Activated CD8-positive, alpha-beta memory T cell treated with anti-CD3 and anti-CD28 coated beads for 48 hours (primary cell): ENCODE results near the gene S1PR5.
A peak's percentile ranks its signal among the peaks of the same experiment; 100 is the strongest.
"Not testable (repeated sequence)": the region's sequence is repeated elsewhere in the genome, so short reads cannot be mapped to it uniquely, and the experiment has no call there.

Experiments used
- DNase-seq, 3 experiments: peaks; one replicate each; pipeline ENCODE4 v3.0.0-alpha.2; 2020; ENCODE audit warnings: low read depth in 2 of 3, low spot score in 2 of 3

S1PR5 gene

DNA sequence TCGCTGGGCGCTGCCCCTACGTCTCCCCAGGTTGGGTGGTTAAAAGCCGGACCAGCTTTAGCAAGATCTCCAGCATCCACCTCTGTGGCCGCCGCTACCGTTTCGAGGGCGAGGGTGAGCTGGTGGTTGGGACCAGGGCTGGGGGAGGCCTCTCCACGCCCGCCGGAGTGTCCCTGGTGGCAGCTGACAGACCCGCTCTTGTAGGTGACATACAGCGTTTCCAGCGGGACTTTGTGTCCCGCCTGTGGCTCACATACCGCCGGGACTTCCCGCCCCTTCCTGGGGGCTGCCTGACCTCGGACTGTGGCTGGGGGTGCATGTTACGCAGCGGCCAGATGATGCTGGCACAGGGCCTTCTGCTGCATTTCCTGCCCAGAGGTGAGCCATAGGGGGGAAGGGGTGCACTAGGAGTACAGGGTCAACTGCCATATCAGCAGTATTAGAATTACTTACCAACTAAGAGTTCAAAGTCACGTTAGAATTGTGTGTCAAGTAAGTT, 27.6 kb upstream of the S1PR5 start:
- no peak for DNase-seq

DNA sequence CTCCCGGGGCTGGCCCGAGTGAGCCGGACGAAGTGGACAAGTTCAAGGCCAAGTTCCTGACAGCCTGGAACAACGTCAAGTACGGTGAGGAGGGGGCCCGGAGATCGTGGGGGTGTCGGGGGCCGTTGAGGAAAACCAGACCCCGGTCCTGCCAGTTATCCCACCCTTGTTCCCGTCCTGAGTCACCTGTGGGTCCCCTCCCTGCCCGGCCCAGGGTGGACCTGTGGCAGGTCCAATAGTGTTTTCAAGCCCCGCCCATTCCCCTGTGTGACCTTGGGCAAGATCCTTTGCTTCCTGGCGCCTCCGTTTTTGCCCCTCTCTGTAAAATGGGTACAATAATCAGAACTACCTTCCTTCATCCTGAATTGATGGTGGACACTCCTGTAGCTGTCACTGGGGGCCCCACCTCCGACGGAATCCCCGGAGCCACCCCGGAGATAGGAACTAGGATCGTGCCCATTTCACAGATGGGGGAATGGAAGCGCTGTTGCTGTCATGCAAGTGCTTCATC, 27.1 kb upstream of the S1PR5 start:
- DNase-seq, result peak in 1 of 3 experiments; percentile 7

DNA sequence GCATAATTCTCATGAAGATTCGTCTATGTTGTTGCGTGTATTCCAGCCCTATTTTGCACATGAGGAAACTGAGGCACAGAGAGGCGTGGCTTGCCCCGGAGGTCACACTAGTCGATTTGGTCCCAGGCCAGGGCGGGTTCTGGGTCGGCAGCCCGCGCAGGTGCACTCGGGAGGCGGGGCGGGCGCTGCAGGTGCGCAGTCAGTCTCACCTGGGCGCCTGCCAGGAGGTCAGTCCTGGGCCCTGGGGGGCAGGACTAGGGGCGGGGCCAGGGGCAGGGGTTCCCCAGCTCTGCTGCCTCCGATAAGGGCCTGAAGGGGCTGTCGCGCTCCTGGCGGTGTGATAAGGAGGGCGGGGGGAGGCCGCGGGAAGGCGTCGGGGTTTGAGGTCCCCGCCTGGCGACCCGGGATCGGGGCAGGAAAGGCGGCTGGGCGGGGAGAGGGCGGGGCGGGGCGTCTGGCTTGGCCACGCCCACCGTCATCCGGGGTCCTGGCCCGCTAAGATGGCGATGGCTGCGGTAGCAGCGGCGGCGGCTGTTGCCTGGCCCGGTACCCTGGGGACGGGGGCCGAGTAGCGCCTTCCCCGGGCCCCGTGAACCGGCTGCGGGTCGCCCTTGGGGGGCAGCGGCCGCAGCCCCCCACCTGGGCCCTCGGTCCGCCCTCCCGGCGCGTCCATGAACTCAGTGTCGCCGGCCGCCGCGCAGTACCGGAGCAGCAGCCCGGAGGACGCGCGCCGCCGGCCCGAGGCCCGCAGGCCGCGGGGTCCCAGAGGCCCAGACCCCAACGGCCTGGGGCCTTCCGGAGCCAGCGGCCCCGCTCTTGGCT, 26.4 kb upstream of the S1PR5 start, which contains the start of gene ATG4D:
Gene ATG4D, plus strand, starts transcription at position 485 of the 822 bp plus-strand sequence. Its CDS starts 187 bp downstream, at position 672.
- peak; percentile 58 to 68 (median 60) for DNase-seq

DNA sequence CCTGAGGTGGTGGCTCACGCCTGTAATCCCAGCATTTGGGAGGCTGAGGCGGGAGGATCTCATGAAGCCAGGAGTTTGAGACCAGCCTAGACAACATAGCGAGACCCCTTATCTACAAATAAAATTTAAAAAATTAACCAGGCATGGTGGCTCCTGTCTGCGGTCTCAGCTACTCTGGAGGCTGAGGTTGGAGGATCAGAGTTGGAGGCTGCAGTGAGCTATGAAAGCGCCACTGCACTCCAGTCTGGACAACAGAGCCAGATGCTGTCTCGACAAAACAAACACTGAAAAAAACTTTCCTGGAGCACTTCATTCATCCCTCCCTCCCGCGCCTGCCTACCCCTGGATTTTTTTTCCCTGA, 25.8 kb upstream of the S1PR5 start:
- DNase-seq, result no peak

DNA sequence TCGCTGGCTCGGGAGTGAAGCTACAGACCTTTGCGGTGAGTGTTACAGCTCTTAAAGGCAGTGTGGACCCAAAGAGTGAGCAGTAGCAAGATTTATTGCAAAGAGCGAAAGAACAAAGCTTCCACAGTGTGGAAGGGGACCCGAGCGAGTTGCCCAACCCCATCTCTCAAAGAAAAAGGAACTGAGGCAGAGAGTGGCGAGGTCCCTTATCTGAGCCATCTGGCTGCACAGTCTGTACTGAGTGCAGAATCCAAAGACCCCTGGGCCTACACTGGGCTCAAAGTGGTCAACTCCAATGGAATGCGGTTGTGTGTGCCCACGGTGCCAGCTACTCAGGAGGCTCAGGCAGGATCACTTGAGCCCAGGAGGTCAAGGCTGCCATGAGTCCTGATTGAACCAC, 21.8 kb upstream of the S1PR5 start:
- DNase-seq, result not testable (repeated sequence)

DNA sequence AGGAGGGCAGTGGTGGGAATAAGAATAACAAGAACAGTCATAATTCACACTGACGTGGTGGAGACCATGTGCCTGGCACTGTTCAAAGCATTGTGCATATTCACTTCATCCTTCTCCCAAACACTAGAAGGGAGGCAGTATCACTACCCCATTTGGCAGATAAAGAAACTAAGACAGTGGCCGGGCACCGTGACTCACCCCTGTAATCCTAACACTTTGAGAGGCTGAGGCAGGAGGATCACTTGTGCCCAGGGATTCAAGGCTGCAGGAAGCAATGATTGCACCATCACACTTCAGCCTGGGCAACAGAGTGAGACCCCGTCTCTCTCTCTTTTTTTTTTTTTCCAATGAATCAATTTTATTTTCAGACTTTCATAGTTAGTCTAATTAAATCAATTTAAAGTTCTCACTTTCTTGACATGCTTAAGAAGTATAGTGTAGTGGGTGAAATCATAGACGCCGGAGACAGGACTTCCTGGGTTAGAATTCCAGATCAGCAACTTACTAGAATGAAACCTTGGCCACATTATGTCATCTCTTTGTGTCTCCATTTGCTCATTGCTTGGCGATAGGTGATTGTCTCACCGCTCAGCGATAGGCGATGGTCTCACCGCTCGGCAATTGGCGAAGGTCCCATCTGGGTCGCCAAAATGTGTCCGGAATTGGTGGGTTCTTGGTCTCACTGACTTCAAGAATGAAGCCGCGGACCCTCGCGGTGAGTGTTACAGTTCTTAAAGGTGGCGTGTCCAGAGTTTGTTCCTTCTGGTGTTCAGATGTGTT, 21.1 kb upstream of the S1PR5 start:
- DNase-seq, result no peak

DNA sequence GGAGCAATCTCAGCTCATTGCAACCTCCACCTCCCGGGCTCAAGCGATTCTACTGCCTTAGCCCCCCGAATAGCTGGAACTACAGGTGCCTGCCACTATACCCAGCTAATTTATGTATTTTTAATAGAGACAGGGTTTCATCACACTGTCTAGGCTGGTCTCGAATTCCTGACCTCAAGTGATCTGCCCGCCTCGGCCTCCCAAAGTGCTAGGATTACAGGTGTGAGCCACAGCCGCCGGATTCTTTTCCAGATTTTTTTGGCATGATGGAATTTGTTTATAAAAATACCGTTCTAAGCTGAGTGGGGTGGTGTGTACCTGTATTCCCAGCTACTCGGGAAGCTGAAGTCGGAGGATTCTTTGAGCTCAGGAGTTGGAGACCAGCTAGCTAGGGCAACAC, 20.4 kb upstream of the S1PR5 start:
- DNase-seq, result no peak

DNA sequence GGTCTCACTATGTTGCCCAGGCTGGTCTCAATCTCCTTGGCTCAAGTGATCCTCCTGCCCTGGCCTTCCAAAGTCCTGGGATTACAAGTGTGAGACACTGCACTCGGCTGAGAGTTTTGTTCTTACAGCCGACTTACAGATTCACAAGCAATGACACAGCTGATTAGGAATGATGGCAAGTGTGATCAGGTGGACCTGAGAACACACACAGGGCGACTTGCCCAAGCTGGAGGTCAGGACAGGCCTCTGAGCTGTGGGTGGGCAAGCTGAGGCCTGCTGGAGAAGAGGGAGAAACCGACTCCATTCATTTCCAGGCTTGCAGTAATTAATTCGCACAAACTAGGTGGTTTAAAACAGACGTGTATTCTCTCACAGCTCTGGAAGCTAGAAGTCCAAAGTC, 18.4 kb upstream of the S1PR5 start:
- no peak for DNase-seq

DNA sequence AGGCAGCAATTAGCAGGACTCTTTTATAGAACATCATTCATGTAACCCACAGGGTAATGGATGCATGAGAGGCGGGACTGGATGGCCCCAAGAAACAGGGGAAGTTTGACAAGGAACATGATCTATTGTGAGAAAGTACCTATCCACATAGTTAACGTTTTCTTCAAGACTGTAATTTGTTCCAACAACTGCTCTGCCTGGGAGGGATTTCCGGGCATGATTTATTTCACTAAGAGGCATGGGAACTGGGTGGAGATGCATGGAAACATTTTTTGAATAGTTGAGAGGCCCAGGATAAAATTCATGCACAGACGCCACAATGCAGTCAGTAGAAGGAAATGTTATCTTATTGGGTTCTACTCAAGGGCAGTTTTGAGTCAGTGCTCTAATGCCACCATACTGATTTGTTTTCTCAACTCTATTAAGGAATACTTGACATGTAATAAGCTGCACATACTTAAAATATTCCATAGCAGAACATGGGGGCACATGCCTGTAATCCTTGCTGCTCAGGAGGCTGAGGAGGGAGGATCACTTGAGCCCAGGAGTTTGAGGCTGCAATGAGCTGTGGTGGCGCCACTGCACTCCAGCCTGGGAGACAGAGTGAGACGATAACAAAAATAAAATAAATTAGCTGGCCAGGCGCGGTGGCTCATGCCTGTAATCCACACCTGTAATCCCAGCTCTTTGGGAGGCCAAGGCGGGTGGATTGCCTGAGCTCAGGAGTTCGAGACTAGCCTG, 16.6 kb upstream of the S1PR5 start:
- DNase-seq, result no peak

DNA sequence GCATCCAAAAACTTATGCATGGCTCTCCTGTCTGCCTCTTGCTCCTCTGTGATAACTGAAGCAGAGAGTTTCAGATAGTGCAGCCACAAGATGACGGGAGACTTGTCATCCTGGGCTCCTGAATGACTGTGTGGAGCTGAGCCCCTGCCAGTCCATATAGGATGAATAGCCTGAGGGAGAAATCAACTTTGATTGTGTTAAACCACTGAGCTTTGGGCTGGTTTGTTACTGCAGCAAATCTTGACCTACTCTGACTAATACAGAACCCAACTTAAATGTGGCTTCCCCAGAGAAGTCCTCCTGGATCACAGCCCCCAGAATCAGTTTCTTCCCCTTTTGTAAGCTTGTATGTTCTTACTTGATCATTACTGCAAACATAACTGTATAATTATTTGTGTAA, 15.2 kb upstream of the S1PR5 start:
- DNase-seq, result no peak

DNA sequence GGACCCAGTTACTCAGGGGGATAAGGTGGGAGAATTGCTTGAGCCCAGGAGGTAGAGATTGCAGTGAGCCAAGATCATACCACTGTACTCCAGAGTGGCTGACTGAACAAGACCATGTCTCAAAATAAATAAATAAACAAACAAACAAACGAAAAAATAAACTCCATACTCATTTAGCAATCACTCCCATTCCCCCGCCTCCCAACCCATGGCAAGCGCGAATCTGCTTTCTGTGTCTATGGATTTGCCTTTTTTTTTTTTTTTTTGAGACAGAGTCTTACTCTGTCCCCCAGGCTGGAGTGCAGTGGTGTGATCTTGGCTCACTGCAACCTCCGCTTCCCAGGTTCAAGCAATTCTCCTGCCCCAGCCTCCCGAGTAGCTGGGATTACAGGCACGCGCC, 9.6 kb upstream of the S1PR5 start:
- DNase-seq, result not testable (repeated sequence)

DNA sequence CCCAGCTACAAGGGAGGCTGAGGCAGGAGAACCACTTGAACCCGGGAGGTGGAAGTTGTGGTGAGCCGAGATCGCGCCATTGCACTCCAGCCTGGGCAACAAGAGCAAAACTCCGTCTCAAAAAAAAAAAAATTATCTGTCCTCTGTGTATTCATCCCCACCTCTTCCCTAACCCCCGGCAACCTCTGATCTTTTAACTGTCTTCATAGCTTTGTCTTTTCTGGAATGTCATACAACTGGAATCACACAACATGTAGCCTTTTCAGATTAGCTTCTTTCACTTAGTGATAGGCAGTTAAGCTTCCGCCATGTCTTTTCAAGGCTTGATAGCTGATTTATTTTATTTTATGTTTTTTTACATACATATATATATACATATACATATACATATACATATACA, 8.4 kb upstream of the S1PR5 start:
- no peak for DNase-seq

DNA sequence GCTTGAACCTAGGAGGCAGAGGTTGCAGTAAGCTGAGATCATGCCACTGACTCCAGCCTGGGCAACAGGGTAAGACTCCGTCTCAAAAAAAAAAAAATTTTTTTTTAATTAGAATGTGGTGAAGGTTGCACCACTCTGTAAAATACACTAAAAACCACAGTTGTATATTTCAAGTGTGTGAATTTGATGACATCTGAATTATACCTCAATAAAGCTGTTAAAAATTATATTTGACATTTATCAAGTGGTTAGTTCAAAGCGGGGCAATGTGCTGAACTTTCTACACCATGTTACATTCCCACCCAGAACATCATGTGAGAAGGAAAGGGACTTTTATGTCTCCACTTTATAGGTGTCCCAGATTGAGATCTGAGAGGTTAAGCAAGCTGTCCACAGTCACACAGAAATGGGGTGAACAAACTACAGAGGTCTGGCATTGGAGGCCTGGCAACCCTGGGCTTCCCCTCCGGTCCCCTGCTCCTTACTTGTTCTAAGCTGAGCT, 5.9 kb upstream of the S1PR5 start:
- no peak for DNase-seq

DNA sequence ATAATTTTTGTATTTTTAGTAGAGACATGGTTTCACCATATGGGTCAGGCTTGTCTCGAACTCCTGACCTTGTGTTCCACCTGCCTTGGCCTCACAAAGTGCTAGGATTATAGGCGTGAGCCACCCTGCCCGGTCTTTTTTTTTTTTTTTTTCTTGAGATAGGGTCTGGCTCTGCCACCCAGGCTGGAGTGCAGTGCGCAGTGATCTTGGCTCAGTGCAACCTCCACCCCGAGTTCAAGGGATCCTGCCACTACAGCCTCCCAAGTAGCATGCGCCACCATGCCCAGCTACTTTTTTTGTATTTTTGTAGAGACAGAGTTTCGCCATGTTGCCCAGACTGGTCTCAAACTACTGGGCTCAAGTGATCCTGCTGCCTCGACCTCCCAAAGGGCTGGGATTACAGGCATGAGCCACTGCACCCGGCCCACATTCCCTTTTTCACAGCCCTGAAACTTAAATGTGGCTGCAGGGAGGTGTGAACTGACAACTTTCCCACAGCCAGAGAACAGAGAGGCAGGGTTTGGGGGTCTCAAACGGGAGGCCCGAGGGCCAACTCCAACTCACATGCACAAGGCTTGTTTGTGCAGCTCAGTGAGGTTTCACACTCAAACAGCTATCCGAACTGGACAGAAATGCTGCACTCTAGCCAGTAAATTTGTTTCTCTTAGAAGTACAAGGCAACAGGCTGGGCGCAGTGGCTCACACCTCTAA, 4.4 kb upstream of the S1PR5 start:
- DNase-seq, result no peak

DNA sequence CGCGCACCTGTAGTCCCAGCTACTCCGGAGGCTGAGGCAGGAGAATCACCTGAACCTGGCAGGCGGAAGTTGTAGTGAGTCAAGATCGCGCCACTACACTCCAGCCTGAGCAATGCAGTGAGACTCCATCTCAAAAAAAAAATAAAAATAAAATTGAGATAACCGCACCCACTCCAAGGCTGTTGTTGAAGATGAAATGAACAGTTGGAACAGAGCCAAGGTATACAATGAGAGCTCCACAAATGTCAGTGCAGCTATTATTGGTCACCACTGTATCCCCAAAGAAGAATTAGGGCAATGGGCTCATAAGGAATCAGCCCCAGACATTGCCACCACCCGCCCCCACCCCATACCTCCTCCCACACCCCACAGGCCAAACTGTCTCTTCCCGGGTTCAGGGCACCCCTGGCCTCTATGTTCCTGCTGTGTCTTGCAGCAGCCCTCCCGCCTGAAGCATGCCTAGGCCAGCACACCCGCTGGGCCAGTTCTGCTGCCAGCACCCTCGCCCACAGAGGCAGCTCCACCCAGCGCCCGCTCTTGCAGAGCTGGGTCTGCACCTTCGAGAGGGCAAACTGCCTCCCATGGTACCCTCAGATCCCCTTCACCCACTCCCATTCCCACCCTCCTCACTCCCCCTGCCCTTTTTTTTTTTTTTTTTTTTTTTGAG, 3.5 kb upstream of the S1PR5 start:
- no peak for DNase-seq

DNA sequence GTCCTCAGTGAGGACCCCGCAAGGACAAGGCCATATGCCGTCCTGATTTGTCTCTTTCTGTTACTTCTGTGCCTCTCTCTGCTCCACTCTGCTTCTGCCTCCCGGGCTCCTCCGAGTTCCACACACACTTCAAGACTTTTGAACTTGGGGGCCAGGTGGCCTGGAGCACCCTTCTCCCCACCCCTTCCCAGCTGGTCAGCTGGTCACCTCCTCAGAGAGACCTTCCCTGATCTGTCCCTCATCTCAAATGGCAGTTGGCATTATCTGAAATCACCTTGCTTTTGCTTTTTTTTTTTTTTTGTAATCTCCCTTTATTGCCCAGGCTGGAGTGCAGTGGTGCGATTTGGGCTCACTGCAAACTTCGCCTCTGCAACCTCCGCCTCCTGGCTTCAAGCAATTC, 2.2 kb upstream of the S1PR5 start:
- no peak for DNase-seq

DNA sequence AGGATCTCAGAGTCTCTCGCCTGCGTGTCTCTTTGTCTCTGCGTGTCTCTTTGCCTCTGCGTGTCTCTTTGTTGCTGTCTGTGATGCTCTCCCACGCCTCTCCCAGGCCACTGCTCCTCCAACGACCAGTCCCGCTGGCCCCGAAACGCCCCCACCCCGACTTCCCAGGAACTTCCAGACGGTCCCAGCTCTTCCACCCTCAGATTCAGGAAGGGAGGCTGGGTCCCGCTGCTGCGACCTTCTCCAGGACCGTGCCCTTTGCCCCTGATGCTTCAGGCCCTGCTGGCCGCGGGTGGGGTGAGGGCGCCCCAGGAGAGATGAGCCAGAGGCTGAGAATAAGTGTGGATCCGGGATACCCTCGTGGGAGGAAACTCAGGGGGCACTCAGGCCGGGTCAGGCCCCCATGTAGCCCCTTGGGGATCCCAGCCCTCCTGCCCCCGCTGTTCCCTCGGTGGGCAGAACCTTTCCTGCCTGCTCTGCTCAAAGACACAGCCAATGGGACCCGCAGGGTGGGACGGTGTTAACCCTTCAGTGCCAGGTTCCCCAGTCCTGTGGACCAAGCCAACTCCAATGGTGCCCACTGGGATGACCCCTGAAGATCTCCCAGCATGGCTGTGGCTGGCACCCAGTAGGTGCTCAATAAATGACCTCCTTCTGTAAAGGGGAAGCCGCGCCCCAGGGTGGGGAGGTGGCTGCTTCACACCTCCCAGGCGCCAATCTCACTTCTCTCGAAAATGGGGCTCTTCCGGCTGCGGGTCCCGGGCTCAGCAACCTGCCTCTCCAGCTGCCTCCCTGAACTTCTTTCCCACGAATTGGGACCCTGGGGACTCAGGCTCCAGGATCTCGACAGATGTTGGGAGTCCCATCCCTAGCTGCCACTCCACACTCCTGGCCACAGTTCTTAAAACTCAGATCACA, 1.5 kb upstream of the S1PR5 start:
- no peak for DNase-seq

DNA sequence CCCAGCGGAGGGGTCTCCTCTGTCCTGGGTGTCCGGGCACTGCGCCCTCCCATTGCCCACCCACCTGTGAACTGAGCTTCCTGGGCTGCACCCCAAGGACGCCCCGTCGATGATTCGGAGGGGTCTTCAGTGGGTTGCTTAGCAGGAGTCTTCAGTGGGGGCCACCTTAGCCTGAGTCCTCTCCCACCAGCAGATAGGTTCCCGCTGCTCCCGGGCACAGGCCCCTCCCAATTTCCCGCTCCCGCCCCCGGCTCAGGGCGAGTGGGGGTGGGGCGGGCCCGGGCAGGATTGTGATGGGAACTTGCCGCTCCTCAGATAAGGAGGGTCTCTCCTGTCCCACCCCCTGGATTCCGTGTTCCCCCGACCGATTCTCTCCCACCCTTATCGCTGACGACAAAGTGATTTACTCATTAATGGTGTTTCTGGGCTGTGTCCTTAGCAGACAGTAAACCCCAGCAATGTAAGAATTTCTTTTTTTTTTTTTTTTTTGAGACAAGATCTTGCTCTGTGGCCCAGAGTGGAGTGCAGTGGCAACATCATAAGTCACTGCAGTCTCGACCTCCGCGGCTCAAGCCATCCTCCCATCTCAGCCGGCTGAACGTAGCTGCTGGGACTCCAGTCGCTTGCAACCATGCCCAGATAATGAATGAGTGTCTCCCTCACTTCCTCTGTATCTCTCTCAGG, 655 bp upstream of the S1PR5 start:
- no peak for DNase-seq
